Tibial nerve (tissue), 4 donors: ENCODE data around the gene OR2AT4. TPM values are rescaled to one million over a fixed set of nuclear protein-coding genes. Genes with fewer than 3 reads are reported as not detected.

ENCODE experiments used
- DNase-seq, 2 donors: peaks; one replicate each; pipeline ENCODE4 v3.0.0-alpha.2; 2019; ENCODE audit warnings: low spot score in 2 of 2
- H3K27ac ChIP-seq, 4 donors: fragments of 200-600 bp; sonication (generic) in 3 of 4; one replicate each; pipeline ENCODE4 v1.5.1; 2017 to 2019; ENCODE audit warnings: mild to moderate bottlenecking in 1 of 4
- H3K27me3 ChIP-seq, 2 donors: fragments of 200-600 bp; sonication (generic) in 1 of 2; one replicate each; pipeline versions ENCODE4 v1.5.1 to v1.6.0; 2017 to 2019
- H3K36me3 ChIP-seq, 3 donors: fragments of 200-600 bp; sonication (generic); one replicate each; pipeline ENCODE4 v1.5.1; 2018 to 2019
- H3K4me1 ChIP-seq, 4 donors: fragments of 200-600 bp; sonication (generic) in 3 of 4; one replicate each; pipeline ENCODE4 v1.5.1; 2017 to 2019
- H3K4me3 ChIP-seq, 4 donors: fragments of 200-600 bp; sonication (generic) in 3 of 4; one replicate each; pipeline ENCODE4 v1.5.1; 2017 to 2019; ENCODE audit warnings: mild to moderate bottlenecking in 1 of 4, moderate library complexity in 1 of 4
- H3K9me3 ChIP-seq, 4 donors: fragments of 200-600 bp; sonication (generic) in 3 of 4; one replicate each; pipeline ENCODE4 v1.5.1; 2017 to 2019
- CTCF ChIP-seq, 5 experiments: fragments of 200-600 bp in 3 of 5; fragments of 450-650 bp in 2 of 5; sonication (generic) in 3 of 5; IDR thresholded peaks; one replicate each; pipeline ENCODE4 v1.5.1; 2016 to 2019; ENCODE audit warnings: antibody characterized with exemption in 5 of 5, mild to moderate bottlenecking in 3 of 5, moderate library complexity in 2 of 5
- EP300 ChIP-seq, 2 donors: sonication (generic); formaldehyde crosslinking; IDR thresholded peaks; one replicate each; pipeline ENCODE4 v1.6.1; 2017; ENCODE audit warnings: antibody characterized with exemption in 2 of 2, mild to moderate bottlenecking in 1 of 2
- POLR2A ChIP-seq, 2 donors: fragments of 450-650 bp; IDR thresholded peaks; one replicate each; pipeline ENCODE4 v1.6.1; 2017; ENCODE audit warnings: antibody characterized with exemption in 2 of 2, mild to moderate bottlenecking in 2 of 2, moderate library complexity in 2 of 2
- WGBS, 2 donors: methylation state at CpG; one replicate each; pipeline ENCODE4 v1.1.5; 2018; 5-methylcytosine and 5-hydroxymethylcytosine counted together
- total RNA-seq, 4 donors: library from RNA; depleted of rRNA; stranded (reverse); fragments of >200 nt; gene quantifications; one replicate each; pipeline ENCODE4 v1.1.0, GENCODE V29; 2016

OR2AT4 gene
- total RNA-seq, 4 donors from 2014 or later = 0.87 to 2.3 (median 1.5) TPM

DNA sequence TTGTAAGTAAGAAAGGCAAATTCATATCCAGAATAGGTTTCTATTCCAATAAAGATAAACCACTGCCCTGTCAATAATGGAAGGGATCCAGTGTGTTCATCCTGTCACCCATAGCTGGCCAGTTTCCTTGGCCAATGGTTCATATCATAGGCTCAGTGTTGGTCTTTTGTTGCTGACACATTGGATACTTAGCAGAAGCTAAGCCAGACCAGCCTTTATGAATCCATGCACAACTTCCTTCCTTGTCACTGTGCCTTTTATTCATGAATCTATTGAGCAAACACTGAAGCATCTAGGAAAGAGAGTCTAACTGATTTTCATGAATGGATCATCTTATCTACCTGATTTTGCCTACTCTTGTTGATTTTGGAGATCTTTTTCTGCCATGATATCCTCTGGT, 20.0 kb downstream of the OR2AT4 start:
- no peaks in the 10 kb centered on the region for H3K27me3 ChIP-seq
- H3K4me3 ChIP-seq = no peak overlapping the region
- no peaks in the 10 kb centered on the region for H3K4me1 ChIP-seq
- DNase-seq = no peak
- no peaks in the 10 kb centered on the region for H3K9me3 ChIP-seq
- TF ChIP-seq CTCF (IDR thresholded peaks at IDR 0.05) (no peak), POLR2A (IDR thresholded peaks at IDR 0.05) (no peak), EP300 (IDR thresholded peaks at IDR 0.05) (no peak)
- no peaks in the 10 kb centered on the region for H3K36me3 ChIP-seq
- H3K27ac ChIP-seq = no peak overlapping the region

GRCh38 chr11:75073459-75074190, 23.1 kb downstream of the OR2AT4 start:
- 80 to 82% methylated on average over 3 of the region's 3 CpGs for WGBS, 2 donors
- Histone ChIP-seq H3K36me3 (no peaks in the 10 kb centered on the region), H3K4me3 (no peak overlapping the region), H3K4me1 (no peaks in the 10 kb centered on the region), H3K27ac (no peak overlapping the region), H3K9me3 (no peaks in the 10 kb centered on the region), H3K27me3 (no peaks in the 10 kb centered on the region)
- no peak for DNase-seq
- TF ChIP-seq CTCF (IDR thresholded peaks at IDR 0.05) (no peak), EP300 (IDR thresholded peaks at IDR 0.05) (no peak), POLR2A (IDR thresholded peaks at IDR 0.05) (no peak)

DNA sequence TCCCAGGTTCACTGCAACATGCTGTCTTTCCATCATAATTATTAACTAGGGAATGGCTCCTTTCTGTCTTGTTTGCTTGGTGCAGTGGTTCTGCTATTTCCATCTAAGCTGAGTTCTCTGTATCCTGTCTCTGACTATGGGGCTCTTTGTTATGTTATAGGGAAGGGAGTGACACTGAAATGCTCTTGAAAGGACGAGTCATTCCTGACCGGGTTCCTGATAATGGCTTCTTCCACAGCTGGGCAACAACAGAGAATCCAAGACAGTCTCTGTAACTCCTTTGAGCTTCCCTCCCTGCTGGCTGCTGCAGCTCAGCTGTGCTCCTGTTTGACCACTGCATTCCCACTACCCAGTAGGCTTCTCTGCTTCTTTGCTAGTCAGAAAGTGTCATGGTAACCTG, 24.1 kb downstream of the OR2AT4 start:
- WGBS, 2 donors = 3 to 17% methylated on average over 2 of the region's 2 CpGs
- Histone ChIP-seq H3K9me3 (no peaks in the 10 kb centered on the region), H3K36me3 (no peaks in the 10 kb centered on the region), H3K4me1 (no peaks in the 10 kb centered on the region), H3K27ac (no peak overlapping the region), H3K27me3 (no peaks in the 10 kb centered on the region), H3K4me3 (no peak overlapping the region)
- TF ChIP-seq EP300 (IDR thresholded peaks at IDR 0.05) = no peak
- no peak for TF ChIP-seq POLR2A (IDR thresholded peaks at IDR 0.05)
- DNase-seq = no peak

- TF ChIP-seq POLR2A (IDR thresholded peaks at IDR 0.05) (no peak), EP300 (IDR thresholded peaks at IDR 0.05) (no peak), CTCF (IDR thresholded peaks at IDR 0.05) (no peak)
- no peaks in the 10 kb centered on the region for H3K27me3 ChIP-seq
- no peaks in the 10 kb centered on the region for H3K9me3 ChIP-seq
- DNase-seq = no peak
- 83 to 89% methylated on average over 4 of the region's 4 CpGs for WGBS, 2 donors
- no peaks in the 10 kb centered on the region for H3K36me3 ChIP-seq
- no peaks in the 10 kb centered on the region for H3K4me1 ChIP-seq
- no peak overlapping the region for H3K27ac ChIP-seq
- H3K4me3 ChIP-seq = no peak overlapping the region
Observed at GRCh38 chr11:75069473-75069872, 27.2 kb downstream of the OR2AT4 start.

DNA sequence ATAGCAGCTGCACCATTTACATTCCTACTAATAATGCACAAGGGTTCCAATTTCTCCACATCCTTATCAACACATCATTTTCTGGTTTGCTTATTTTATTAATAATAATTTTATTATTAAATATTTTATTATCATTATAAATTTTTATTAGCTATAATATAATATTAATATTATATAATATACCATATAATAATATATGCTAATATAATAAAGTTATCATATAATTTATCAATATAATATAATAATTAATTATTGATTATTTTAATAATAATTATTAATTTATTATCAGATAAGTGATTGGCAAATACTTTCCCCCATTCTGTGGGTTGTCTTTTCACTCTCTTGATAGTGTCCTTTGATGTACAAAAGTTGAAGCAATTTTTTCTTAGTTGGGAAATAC, 27.7 kb downstream of the OR2AT4 start:
- Histone ChIP-seq H3K27ac (no peak overlapping the region), H3K36me3 (no peaks in the 10 kb centered on the region), H3K4me1 (no peaks in the 10 kb centered on the region), H3K27me3 (no peaks in the 10 kb centered on the region), H3K4me3 (no peak overlapping the region), H3K9me3 (no peaks in the 10 kb centered on the region)
- TF ChIP-seq POLR2A (IDR thresholded peaks at IDR 0.05) (no peak), CTCF (IDR thresholded peaks at IDR 0.05) (no peak), EP300 (IDR thresholded peaks at IDR 0.05) (no peak)
- no peak for DNase-seq

GRCh38 chr11:75068559-75068958, 28.1 kb downstream of the OR2AT4 start:
- no peak overlapping the region for H3K4me3 ChIP-seq
- no peaks in the 10 kb centered on the region for H3K9me3 ChIP-seq
- H3K4me1 ChIP-seq = no peaks in the 10 kb centered on the region
- TF ChIP-seq POLR2A (IDR thresholded peaks at IDR 0.05) = no peak
- no peak for TF ChIP-seq CTCF (IDR thresholded peaks at IDR 0.05)
- no peak for TF ChIP-seq EP300 (IDR thresholded peaks at IDR 0.05)
- no peak for DNase-seq
- H3K36me3 ChIP-seq = no peaks in the 10 kb centered on the region
- H3K27ac ChIP-seq = no peak overlapping the region
- H3K27me3 ChIP-seq = no peaks in the 10 kb centered on the region
